ENCODE data around the gene EIF4A3.

Gene EIF4A3

GRCh38 chr17:80097844-80098691 lies 48.9 kb downstream of the EIF4A3 start:
- Histone ChIP-seq H3K4me2 (ENCODE audit: low read length) (no peak overlapping the region), H3K4me1 (ENCODE audit: insufficient read depth, low read length, severe bottlenecking) (peaks cover 16% of the 10 kb centered on the region), H3K36me3 (ENCODE audit: insufficient read depth, low read length) (no peaks in the 10 kb centered on the region), H3K27me3 (ENCODE audit: insufficient read depth, low read length) (no peaks in the 10 kb centered on the region), H3K9me3 (ENCODE audit: low read length) (no peaks in the 10 kb centered on the region), H3F3A (ENCODE audit: insufficient read depth, low read length) (no peaks in the 10 kb centered on the region), H2AFZ (ENCODE audit: low read length) (no peak overlapping the region), H4K20me1 (ENCODE audit: insufficient read depth, low read length) (no peaks in the 10 kb centered on the region), H3K4me3 (ENCODE audit: low read depth, low read length, poor library complexity, severe bottlenecking) (no peak overlapping the region), H3K79me2 (ENCODE audit: insufficient read depth, low read length) (no peaks in the 10 kb centered on the region), H3K27ac (ENCODE audit: low read depth, low read length, poor library complexity, severe bottlenecking) (no peak overlapping the region), H3K9ac (ENCODE audit: low read length) (no peak overlapping the region), H3K9me2 (ENCODE audit: low read depth, low read length) (no peaks in the 10 kb centered on the region)
- TF ChIP-seq, protein P1, sequence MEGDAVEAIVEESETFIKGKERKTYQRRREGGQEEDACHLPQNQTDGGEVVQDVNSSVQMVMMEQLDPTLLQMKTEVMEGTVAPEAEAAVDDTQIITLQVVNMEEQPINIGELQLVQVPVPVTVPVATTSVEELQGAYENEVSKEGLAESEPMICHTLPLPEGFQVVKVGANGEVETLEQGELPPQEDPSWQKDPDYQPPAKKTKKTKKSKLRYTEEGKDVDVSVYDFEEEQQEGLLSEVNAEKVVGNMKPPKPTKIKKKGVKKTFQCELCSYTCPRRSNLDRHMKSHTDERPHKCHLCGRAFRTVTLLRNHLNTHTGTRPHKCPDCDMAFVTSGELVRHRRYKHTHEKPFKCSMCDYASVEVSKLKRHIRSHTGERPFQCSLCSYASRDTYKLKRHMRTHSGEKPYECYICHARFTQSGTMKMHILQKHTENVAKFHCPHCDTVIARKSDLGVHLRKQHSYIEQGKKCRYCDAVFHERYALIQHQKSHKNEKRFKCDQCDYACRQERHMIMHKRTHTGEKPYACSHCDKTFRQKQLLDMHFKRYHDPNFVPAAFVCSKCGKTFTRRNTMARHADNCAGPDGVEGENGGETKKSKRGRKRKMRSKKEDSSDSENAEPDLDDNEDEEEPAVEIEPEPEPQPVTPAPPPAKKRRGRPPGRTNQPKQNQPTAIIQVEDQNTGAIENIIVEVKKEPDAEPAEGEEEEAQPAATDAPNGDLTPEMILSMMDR (IDR thresholded peaks at IDR 0.05; ENCODE audit: low read length), result no peak
- TF ChIP-seq EZH2 (IDR thresholded peaks at IDR 0.05; ENCODE audit: borderline replicate concordance, low read length), result no peak

- H3K4me1 ChIP-seq (ENCODE audit: insufficient read depth, low read length, severe bottlenecking), result peaks cover 14% of the 10 kb centered on the region
- no peaks in the 10 kb centered on the region for H3K79me2 ChIP-seq (ENCODE audit: insufficient read depth, low read length)
- H3K9me2 ChIP-seq (ENCODE audit: low read depth, low read length), result no peaks in the 10 kb centered on the region
- H3K36me3 ChIP-seq (ENCODE audit: insufficient read depth, low read length), result no peaks in the 10 kb centered on the region
- H3F3A ChIP-seq (ENCODE audit: insufficient read depth, low read length), result no peaks in the 10 kb centered on the region
- no peak overlapping the region for H2AFZ ChIP-seq (ENCODE audit: low read length)
- no peak overlapping the region for H3K9ac ChIP-seq (ENCODE audit: low read length)
- TF ChIP-seq, protein P1 (IDR thresholded peaks at IDR 0.05; ENCODE audit: low read length), result no peak
- TF ChIP-seq EZH2 (IDR thresholded peaks at IDR 0.05; ENCODE audit: borderline replicate concordance, low read length), result no peak
- no peaks in the 10 kb centered on the region for H4K20me1 ChIP-seq (ENCODE audit: insufficient read depth, low read length)
- no peak overlapping the region for H3K4me2 ChIP-seq (ENCODE audit: low read length)
- H3K4me3 ChIP-seq (ENCODE audit: low read depth, low read length, poor library complexity, severe bottlenecking), result no peak overlapping the region
- H3K9me3 ChIP-seq (ENCODE audit: low read length), result no peaks in the 10 kb centered on the region
- H3K27ac ChIP-seq (ENCODE audit: low read depth, low read length, poor library complexity, severe bottlenecking), result no peak overlapping the region
- H3K27me3 ChIP-seq (ENCODE audit: insufficient read depth, low read length), result no peaks in the 10 kb centered on the region
Measured at GRCh38 chr17:80097127-80097621, 49.8 kb downstream of the EIF4A3 start.

DNA sequence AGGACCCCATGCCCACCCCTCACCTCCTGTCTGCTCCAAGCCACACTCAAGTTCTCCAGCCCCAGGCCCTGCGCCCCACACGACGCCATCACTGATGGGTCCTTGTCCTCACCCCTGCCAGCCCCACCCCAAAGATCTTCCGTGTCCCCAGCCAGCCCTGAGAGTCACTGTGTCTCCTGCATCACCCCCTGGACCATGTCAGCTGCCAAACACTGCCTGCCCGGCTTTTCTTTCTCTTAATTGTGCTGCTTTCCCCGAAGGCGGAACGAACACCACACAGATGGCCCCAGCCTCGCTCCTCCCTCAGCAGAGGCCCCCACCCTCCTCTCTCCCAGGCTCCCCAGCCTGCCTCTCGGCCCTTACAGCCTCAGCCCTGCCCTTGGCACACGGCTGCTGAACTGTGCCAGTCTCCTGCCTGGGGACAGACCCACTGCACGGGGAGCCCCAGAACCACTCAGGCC lies 50.3 kb downstream of the EIF4A3 start:
- Histone ChIP-seq H4K20me1 (ENCODE audit: insufficient read depth, low read length) (no peaks in the 10 kb centered on the region), H3K4me1 (ENCODE audit: insufficient read depth, low read length, severe bottlenecking) (peaks cover 8% of the 10 kb centered on the region), H3K9ac (ENCODE audit: low read length) (no peak overlapping the region), H3F3A (ENCODE audit: insufficient read depth, low read length) (no peaks in the 10 kb centered on the region), H3K9me3 (ENCODE audit: low read length) (no peaks in the 10 kb centered on the region), H3K36me3 (ENCODE audit: insufficient read depth, low read length) (no peaks in the 10 kb centered on the region), H2AFZ (ENCODE audit: low read length) (no peak overlapping the region), H3K27ac (ENCODE audit: low read depth, low read length, poor library complexity, severe bottlenecking) (no peak overlapping the region), H3K27me3 (ENCODE audit: insufficient read depth, low read length) (no peaks in the 10 kb centered on the region), H3K79me2 (ENCODE audit: insufficient read depth, low read length) (no peaks in the 10 kb centered on the region), H3K4me3 (ENCODE audit: low read depth, low read length, poor library complexity, severe bottlenecking) (no peak overlapping the region), H3K9me2 (ENCODE audit: low read depth, low read length) (no peaks in the 10 kb centered on the region), H3K4me2 (ENCODE audit: low read length) (no peak overlapping the region)
- no peak for TF ChIP-seq EZH2 (IDR thresholded peaks at IDR 0.05; ENCODE audit: borderline replicate concordance, low read length)

Measured in OCI-LY1 (cell line).